ENCODE data around the gene ANKRD42.
"Not testable (repeated sequence)": the region's sequence is repeated elsewhere in the genome, so short reads cannot be mapped to it uniquely, and the experiment has no call there.

ANKRD42 gene

GRCh38 chr11:83249445-83249844, 55.9 kb downstream of the ANKRD42 start:
- DNase-seq: no peak

- DNase-seq: peak in 4 of 6 experiments; percentile 1 to 56 (median 26)
Observed at GRCh38 chr11:83249972-83250593, 56.6 kb downstream of the ANKRD42 start.

GRCh38 chr11:83252266-83252665, 58.8 kb downstream of the ANKRD42 start:
- no peak for DNase-seq

- DNase-seq: no peak
Observed at GRCh38 chr11:83252941-83253340, 59.4 kb downstream of the ANKRD42 start.

GRCh38 chr11:83255366-83255765, 61.9 kb downstream of the ANKRD42 start:
- no peak for DNase-seq

GRCh38 chr11:83256602-83257340, 63.3 kb downstream of the ANKRD42 start:
- DNase-seq: no peak

- no peak for DNase-seq
Observed at GRCh38 chr11:83257761-83258168, 64.3 kb downstream of the ANKRD42 start.

- DNase-seq: no peak
Observed at GRCh38 chr11:83259559-83259958, 66.0 kb downstream of the ANKRD42 start.

- DNase-seq: no peak
Observed at GRCh38 chr11:83265331-83265730, 71.8 kb downstream of the ANKRD42 start.

GRCh38 chr11:83269080-83269479, 75.6 kb downstream of the ANKRD42 start:
- not testable (repeated sequence) for DNase-seq

- not testable (repeated sequence) for DNase-seq
Observed at GRCh38 chr11:83271734-83272133, 78.2 kb downstream of the ANKRD42 start.

GRCh38 chr11:83272627-83273026, 79.1 kb downstream of the ANKRD42 start:
- no peak for DNase-seq

- DNase-seq: no peak
Observed at GRCh38 chr11:83275888-83276641, 82.6 kb downstream of the ANKRD42 start.

GRCh38 chr11:83278351-83278750, 84.8 kb downstream of the ANKRD42 start:
- DNase-seq: no peak

- DNase-seq: no peak
Observed at GRCh38 chr11:83280256-83280655, 86.7 kb downstream of the ANKRD42 start.

- DNase-seq: no peak
Observed at GRCh38 chr11:83282084-83282716, 88.7 kb downstream of the ANKRD42 start.

GRCh38 chr11:83284501-83285150, 91.1 kb downstream of the ANKRD42 start:
- DNase-seq: no peak

- DNase-seq: no peak
Observed at GRCh38 chr11:83285151-83285770, 91.7 kb downstream of the ANKRD42 start.

- peak; percentile 87 to 100 (median 98) for DNase-seq
Observed at GRCh38 chr11:83285771-83286528, 92.4 kb downstream of the ANKRD42 start, which contains the start of gene CCDC90B. TSS of gene CCDC90B (minus strand) at chr11:83286367. CDS start at chr11:83285972, 395 bp downstream.

- DNase-seq: no peak
Observed at GRCh38 chr11:83287631-83288030, 94.1 kb downstream of the ANKRD42 start.

All from stimulated activated naive CD4-positive, alpha-beta T cell (primary cell).